Right renal pelvis (tissue), 4 donors: ENCODE results near the gene ASS1. TPM values are rescaled to one million over a fixed set of nuclear protein-coding genes. Genes with fewer than 3 reads are reported as not detected.
"Not testable (repeated sequence)": the region's sequence is repeated elsewhere in the genome, so short reads cannot be mapped to it uniquely, and the experiment has no call there.

Experiments
- DNase-seq, 4 donors: peaks; one replicate each; pipeline ENCODE4 v3.0.0-alpha.2; 2013; ENCODE audit warnings: low read depth in 4 of 4, low spot score in 3 of 4, missing footprints in 1 of 4
- polyA plus RNA-seq, 4 donors: library from polyadenylated mRNA; unstranded; fragments of 120-200 nt; gene quantifications; one replicate each; pipeline ENCODE4 v1.2.1, GENCODE V29; 2013; ENCODE audit not compliant: insufficient read length in 4 of 4

The ASS1 gene
- polyA plus RNA-seq = 100 to 1,000 TPM; 265 to 368 (median 314) TPM

GRCh38 chr9:130444565-130445221 is at the start of gene ASS1:
TSS of gene ASS1 (plus strand) at chr9:130444961. CDS start at chr9:130452229, 7,268 bp downstream.
- DNase-seq = no peak

GRCh38 chr9:130395810-130396435 is 48.8 kb upstream of the ASS1 start:
- no peak for DNase-seq

GRCh38 chr9:130396581-130396980 is 48.2 kb upstream of the ASS1 start:
- no peak for DNase-seq

DNA sequence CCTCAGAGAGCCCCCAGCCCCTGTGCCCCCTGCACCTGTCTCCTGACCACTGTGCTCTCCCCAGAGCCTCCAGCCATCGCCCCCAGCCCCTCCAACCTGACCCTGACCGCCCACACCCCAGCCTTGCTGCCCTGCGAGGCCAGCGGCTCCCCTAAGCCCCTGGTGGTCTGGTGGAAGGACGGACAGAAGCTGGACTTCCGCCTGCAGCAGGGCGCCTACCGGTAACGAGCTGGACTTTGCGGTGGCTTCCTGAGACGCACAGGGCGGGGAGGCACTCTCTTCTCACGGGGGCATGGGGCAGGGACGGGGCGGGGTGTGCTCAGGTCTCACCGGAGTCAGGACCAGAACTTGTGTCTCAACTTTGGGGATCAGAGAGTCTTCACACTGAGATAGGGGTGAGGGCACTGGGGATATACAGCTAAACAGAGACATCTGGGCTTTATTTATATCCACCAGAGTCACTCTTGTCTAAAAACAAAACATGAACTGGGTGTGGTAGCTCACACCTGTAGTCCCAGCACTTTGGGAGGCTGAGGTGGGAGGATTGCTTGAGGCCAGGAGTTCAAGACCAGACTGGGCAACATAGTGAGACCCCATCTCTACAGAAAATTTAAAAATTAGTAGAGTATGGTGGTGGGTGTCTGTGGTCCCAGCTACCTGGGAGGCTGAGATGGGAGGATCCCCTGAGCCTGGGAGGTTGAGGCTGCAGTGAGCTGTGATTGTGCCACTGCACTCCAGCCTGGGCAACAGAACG is 46.1 kb upstream of the ASS1 start:
- DNase-seq = no peak

DNA sequence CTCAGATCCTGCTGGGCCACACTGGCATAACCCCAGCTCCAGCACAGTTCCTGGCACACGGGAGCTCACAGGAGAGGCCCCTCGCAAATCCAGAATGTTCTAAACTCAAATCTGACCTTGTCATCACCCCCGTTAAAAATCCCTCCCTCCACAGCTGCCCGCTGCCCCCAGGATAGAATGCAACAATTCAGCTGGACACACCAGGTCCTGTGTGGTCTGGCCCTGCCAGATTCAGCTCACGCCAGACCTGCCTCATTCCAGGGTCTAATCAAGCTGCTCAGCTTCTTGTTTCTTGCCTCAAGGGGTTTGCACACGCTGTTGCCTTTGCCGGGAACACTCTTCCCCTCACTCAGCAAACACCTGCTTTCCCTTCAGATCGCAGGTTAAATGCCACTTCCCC is 45.0 kb upstream of the ASS1 start:
- DNase-seq = no peak

DNA sequence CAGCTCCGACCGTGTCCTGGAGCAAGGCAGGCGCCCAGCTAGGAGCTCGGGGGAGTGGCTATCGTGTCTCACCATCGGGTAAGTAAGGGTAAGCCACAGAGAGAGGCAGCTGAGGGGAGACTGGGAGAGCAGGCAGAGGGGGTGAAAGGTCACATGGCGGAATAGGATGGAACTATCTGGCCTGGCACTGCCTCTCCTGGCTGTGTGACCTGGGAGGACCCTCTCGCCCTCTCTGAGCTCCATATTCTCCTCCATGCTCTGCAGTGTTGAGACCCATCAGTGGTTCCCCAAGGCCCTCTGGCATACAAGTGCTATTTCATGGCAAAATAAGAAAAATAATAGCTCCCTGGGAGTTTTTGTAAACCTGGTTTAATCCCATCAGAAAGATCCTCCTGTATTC is 43.9 kb upstream of the ASS1 start:
- DNase-seq = no peak

- DNase-seq = not testable (repeated sequence)
Observed at GRCh38 chr9:130401742-130402141, 43.0 kb upstream of the ASS1 start.

GRCh38 chr9:130402243-130402642 is 42.5 kb upstream of the ASS1 start:
- DNase-seq = no peak

- no peak for DNase-seq
Observed at GRCh38 chr9:130402645-130403440, 41.9 kb upstream of the ASS1 start.

DNA sequence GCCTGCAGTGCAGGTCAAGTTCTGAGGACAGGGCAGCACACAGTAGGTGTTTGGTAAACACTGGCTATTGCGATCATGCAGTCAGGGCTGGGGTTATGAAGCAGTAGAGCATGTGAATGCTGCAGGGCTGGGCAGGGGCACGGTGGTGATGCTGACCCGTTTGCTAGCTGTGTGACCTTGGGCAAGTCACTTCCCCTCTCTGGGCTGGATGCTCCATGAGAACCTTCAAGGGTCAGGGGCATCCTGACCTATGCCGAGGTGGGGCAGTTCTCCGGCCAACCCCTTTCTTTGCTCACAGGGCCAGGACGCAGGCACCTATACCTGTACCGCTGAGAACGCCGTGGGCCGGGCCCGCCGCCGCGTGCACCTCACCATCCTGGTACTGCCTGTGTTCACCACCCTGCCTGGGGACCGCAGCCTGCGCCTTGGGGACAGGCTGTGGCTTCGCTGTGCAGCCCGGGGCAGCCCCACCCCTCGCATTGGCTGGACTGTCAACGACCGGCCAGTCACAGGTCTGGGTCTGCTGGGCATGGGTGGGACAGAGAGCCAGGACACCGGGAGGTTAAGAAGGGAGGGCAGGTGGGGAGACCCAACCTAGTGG is 39.0 kb upstream of the ASS1 start:
- DNase-seq = no peak

GRCh38 chr9:130406278-130406895 is 38.4 kb upstream of the ASS1 start:
- DNase-seq = no peak

GRCh38 chr9:130407916-130408663 is 36.7 kb upstream of the ASS1 start:
- no peak for DNase-seq

GRCh38 chr9:130408669-130409068 is 36.1 kb upstream of the ASS1 start:
- no peak for DNase-seq

DNA sequence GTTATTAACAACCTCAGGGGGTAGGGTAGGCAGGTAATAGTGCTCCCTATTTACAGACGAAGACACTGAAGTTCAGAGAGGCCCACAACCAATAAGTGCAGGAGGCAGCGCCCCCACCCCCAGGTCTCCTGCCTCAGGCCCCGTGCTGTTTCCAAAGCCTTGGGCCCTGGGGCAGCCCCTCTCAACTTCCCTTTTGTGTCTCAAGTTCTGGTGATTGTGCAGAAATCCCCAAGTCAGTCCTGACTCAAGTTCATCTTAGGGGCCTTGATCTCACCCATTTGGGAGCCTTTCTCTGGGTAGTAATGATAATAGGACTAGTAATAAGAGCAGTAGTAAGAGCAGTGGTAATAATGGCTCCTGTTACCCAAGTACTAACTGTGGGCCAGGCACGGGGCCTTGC is 35.5 kb upstream of the ASS1 start:
- no peak for DNase-seq

DNA sequence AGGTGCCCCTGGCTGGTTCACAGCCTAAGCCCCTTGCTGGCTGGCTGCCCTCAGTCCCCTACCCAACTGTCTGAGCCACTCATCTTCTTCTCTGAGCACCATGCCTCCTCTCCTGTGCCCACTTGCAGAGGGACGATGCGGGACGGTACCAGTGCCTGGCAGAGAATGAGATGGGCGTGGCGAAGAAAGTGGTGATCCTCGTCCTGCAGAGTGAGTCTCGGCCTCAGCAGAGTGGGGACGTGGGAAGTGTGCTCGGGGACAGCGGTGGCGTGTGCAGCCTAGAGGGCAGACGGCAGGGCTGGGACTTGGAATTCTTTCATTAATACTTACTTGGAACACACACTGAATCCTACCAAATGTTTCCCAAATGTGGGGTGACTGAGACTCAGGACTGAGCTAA is 34.3 kb upstream of the ASS1 start:
- no peak for DNase-seq

- no peak for DNase-seq
Observed at GRCh38 chr9:130411566-130411915, 33.2 kb upstream of the ASS1 start.

DNA sequence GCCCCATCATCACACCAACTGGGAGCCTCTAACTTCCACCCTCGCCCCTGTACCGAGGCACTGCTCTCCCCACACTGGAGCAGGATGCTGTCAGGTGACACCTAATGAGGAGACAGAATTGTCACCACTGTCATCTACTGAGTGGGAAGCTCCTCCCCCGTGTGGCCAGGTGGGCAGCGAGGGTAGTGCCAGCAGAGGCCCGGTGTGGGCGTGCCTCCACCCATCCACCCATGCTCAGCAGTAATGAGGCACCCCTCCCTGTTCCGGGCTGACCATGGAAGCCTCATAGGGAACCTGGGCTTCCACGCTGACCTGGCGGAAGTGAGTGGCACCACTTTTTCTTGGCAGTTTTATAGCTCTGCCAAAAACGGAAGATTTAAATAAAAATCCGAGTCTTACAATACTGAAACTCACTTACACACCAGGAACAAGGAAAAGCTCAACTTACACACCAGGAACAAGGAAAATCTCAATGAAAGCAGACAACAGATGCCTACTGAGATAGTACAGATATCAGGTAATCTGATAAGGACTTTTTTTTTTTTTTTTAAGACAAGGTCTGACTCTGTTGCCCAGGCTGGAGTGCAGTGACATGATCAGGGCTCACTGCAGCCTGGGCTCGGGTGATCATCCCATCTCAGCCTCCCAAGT is 30.6 kb upstream of the ASS1 start:
- no peak for DNase-seq

- no peak for DNase-seq
Observed at GRCh38 chr9:130414910-130415746, 29.6 kb upstream of the ASS1 start.
